Stimulated activated CD8-positive, alpha-beta memory T cell treated with anti-CD3 and anti-CD28 coated beads, Interleukin-12 subunit alpha, Interleukin-12 subunit beta, amount 100 ng/mL, for 1 hour (primary cell): ENCODE data around the gene FOXD1.
"Not testable (repeated sequence)": the region's sequence is repeated elsewhere in the genome, so short reads cannot be mapped to it uniquely, and the experiment has no call there.

Source experiments
- DNase-seq: peaks from one replicate; pipeline ENCODE4 v3.0.0-alpha.2; 2020; ENCODE audit warnings: low read depth

The FOXD1 gene

GRCh38 chr5:73415171-73415570 is 33.4 kb downstream of the FOXD1 start:
- DNase-seq: no peak

GRCh38 chr5:73412597-73412988 is 36.0 kb downstream of the FOXD1 start:
- no peak for DNase-seq

- DNase-seq: no peak
Measured at GRCh38 chr5:73411936-73412596, 36.5 kb downstream of the FOXD1 start.

- not testable (repeated sequence) for DNase-seq
Measured at GRCh38 chr5:73409927-73410326, 38.6 kb downstream of the FOXD1 start.

- DNase-seq: no peak
Measured at GRCh38 chr5:73405691-73406090, 42.9 kb downstream of the FOXD1 start.

GRCh38 chr5:73399775-73400174 is 48.8 kb downstream of the FOXD1 start:
- no peak for DNase-seq
